Sigmoid colon (tissue), 3 donors: ENCODE measurements around the gene CDH24.

Experiments
- CTCF ChIP-seq, 4 experiments: fragments of 450-650 bp in 3 of 4; fragments of 200-600 bp in 1 of 4; IDR thresholded peaks; one replicate each; pipeline ENCODE4 v1.5.1; 2016 to 2019; ENCODE audit warnings: antibody characterized with exemption in 4 of 4, mild to moderate bottlenecking in 3 of 4, moderate library complexity in 2 of 4
- POLR2A ChIP-seq, 2 donors: fragments of 450-650 bp; IDR thresholded peaks; one replicate each; pipeline ENCODE4 v1.6.1; 2016; ENCODE audit warnings: antibody characterized with exemption in 2 of 2, mild to moderate bottlenecking in 2 of 2, moderate library complexity in 2 of 2

- TF ChIP-seq CTCF (IDR thresholded peaks at IDR 0.05) (no peak), POLR2A (IDR thresholded peaks at IDR 0.05) (no peak)
Measured at GRCh38 chr14:23097786-23098185, 40.5 kb upstream of the CDH24 start.
